AG04450 (cell line): Measurements from ENCODE around the gene KASH5. TPM values are rescaled to one million over a fixed set of nuclear protein-coding genes. Genes with fewer than 3 reads are reported as not detected.

Source experiments
- CTCF ChIA-PET: fragments of 300-600, 350-600 bp; formaldehyde crosslinking; extraction: SDS; loops from one replicate; lab custom pipeline; 2022; ENCODE audit warnings: antibody characterized with exemption, inconsistent platforms; lab: Charles Lee
- POLR2A ChIA-PET: fragments of 350-600 bp; formaldehyde crosslinking; extraction: SDS; loops from one replicate; lab custom pipeline; 2021; ENCODE audit warnings: antibody characterized with exemption, inconsistent platforms; lab: Yijun Ruan, JAX
- DNase-seq: peaks from one replicate; pipeline ENCODE4 v3.0.0-alpha.2; 2011; ENCODE audit warnings: low read depth, low spot score
- H3K27ac ChIP-seq: one replicate; pipeline ENCODE4 v1.5.1; 2012; ENCODE audit warnings: low read depth, low read length, control low read depth
- H3K27me3 ChIP-seq: one replicate; pipeline ENCODE4 v1.6.0; 2012; ENCODE audit warnings: low read length; ENCODE audit not compliant: control insufficient read depth, insufficient read depth
- H3K4me3 ChIP-seq: 2 replicates; pipeline ENCODE4 v1.5.1; 2011; ENCODE audit warnings: mild to moderate bottlenecking, low read depth, low read length, control low read depth
- H3K9me3 ChIP-seq: 2 replicates; pipeline ENCODE4 v1.5.1; 2012; ENCODE audit warnings: low read length; ENCODE audit not compliant: control insufficient read depth, insufficient read depth
- polyA plus RNA-seq: library from polyadenylated mRNA; depleted of rRNA; stranded (reverse); fragments of >200 nt; gene quantifications from 2 replicates; pipeline ENCODE4 v1.2.3, GENCODE V29; 2011
- TF ChIP-seq, protein P1 (sequence below): IDR thresholded peaks from 2 replicates; pipeline ENCODE4 v1.5.1; 2011; ENCODE audit warnings: low read depth, low read length, control low read depth, inconsistent platforms

KASH5 gene
- polyA plus RNA-seq, 1 experiment = not detected

DNA sequence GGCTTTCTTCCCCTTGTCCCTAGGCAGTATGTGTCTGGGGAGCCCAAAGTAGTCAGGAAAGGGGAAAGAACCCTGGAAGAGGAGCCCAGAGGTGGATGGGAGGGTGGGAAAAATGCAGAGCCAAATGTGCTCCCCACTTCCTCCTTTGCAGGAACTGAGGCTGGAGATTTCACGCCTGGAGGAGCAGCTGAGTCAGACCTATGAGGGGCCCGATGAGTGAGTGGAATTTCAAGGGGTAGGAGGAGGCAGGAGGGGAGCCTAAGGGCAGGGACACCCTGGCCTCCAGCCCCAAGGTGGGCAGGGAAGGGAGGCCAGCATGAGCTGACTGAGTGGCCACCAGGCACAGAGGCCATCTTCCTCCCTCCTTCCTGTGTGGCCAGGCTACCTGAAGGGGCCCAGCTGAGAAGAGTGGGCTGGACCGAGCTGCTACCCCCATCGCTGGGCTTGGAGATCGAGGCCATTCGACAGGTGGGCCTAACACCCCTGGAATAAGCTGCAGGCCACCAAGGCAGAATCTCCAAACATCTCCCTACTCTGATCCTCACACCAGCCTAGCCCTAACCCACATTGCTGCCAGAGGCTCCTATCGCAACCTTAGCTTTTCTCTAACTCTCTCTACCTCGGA, 20.9 kb downstream of the KASH5 start:
- Histone ChIP-seq H3K27me3 (peaks cover 22% of the 10 kb centered on the region), H3K27ac (no peak overlapping the region), H3K4me3 (no peak overlapping the region), H3K9me3 (no peaks in the 10 kb centered on the region)
- ChIA-PET CTCF (interaction anchor here (0.6 kb wide), 1 partner anchor 415 kb away, joined by 4 read pairs; the partner anchor contains the start of gene RUVBL2), POLR2A (no interaction called here)
- TF ChIP-seq, protein P1, sequence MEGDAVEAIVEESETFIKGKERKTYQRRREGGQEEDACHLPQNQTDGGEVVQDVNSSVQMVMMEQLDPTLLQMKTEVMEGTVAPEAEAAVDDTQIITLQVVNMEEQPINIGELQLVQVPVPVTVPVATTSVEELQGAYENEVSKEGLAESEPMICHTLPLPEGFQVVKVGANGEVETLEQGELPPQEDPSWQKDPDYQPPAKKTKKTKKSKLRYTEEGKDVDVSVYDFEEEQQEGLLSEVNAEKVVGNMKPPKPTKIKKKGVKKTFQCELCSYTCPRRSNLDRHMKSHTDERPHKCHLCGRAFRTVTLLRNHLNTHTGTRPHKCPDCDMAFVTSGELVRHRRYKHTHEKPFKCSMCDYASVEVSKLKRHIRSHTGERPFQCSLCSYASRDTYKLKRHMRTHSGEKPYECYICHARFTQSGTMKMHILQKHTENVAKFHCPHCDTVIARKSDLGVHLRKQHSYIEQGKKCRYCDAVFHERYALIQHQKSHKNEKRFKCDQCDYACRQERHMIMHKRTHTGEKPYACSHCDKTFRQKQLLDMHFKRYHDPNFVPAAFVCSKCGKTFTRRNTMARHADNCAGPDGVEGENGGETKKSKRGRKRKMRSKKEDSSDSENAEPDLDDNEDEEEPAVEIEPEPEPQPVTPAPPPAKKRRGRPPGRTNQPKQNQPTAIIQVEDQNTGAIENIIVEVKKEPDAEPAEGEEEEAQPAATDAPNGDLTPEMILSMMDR = no peak
- no peak for DNase-seq

DNA sequence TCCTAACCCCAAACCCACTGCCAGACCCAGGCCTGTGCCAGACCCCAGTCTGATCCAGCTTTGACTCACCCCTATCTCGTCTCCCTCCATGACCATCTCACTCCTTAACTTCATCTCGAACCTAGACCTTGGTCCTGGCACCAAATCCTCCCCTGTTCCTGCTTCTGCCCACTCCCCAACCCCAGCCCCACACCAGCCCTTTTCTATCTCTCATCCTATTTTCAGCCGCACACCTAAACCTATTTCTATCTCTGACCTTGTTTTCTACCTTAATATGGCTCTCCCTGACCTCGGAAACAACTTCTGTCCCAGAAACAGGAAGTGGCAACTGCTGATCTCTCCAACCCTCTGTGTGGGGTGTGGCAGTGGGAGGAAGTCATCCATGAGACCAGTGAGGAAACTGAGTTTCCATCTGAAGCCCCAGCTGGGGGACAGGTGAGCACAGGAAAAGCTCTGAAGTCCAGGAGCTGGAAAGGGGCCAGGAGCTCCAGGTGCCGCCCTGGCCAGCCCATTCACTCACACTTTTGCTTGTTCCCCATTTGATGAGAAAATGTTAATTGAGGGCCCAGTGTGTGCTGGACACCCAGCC, 21.5 kb downstream of the KASH5 start:
- no peak for DNase-seq
- no peak overlapping the region for H3K27ac ChIP-seq
- POLR2A ChIA-PET = no interaction called here
- H3K27me3 ChIP-seq = peaks cover 22% of the 10 kb centered on the region
- CTCF ChIA-PET = no interaction called here
- H3K4me3 ChIP-seq = no peak overlapping the region
- TF ChIP-seq, protein P1 = no peak
- H3K9me3 ChIP-seq = no peaks in the 10 kb centered on the region

DNA sequence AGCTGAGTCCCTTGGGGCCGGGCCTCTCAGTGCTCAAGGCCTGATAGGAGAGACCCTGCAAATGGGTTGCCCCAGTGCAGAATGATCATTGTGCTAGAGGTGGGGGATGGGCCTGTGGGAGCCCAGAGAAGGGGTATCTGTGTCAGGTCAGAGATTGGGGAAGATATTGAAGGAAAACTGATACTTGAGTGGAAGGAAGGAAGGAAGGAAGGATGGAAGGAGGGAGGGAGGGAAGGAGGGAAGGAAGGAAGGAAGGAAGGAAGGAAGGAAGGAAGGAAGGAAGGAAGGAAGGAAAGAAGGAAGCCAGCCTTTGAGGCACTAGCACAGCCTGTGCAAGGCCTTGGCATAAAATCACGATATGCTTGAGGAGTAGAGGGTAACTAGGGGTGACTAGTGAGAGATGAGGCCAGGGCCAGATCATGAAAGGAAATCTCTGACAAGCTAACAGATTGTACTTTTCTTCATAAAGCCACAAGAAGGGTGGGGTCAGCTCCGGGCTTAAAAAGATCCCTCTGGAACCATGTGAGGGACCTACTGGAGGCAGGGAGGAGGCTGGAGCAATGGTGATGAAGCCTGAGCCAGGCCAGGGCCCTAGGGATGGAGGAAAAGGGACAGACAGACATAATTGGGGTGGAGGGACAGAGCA, 23.8 kb downstream of the KASH5 start:
- no peak for DNase-seq
- Histone ChIP-seq H3K27ac (no peak overlapping the region), H3K4me3 (no peak overlapping the region), H3K9me3 (no peaks in the 10 kb centered on the region), H3K27me3 (peaks cover 28% of the 10 kb centered on the region)
- ChIA-PET CTCF (interaction anchor here (1.0 to 1.2 kb wide), 2 partner anchors 21 to 185 kb away, joined by 3 to 4 read pairs; no protein-coding TSS in a partner anchor), POLR2A (no interaction called here)
- TF ChIP-seq, protein P1 = no peak

DNA sequence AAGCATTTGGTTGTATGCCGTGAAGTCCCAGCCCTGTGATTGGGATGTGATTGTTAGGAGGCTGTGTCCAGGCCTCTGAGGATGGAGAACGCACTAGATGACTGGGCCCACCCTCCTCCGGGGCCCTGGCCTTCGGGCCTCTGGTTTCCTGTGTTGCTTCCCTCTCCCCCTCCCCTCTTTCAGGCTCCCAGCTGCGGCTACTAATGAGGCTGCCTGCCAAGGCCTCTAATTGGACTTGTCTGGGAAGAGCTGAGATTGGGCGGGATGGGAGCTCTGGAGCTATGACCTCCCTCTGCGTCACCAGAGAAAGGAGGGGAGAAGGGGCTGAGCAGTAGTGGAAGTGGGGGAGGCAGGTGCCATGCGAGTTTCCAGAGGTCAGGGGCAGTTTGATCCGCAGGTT, 25.3 kb downstream of the KASH5 start:
- CTCF ChIA-PET = no interaction called here
- H3K9me3 ChIP-seq = no peaks in the 10 kb centered on the region
- H3K27me3 ChIP-seq = peaks cover 33% of the 10 kb centered on the region
- TF ChIP-seq, protein P1 = no peak
- H3K27ac ChIP-seq = no peak overlapping the region
- POLR2A ChIA-PET = no interaction called here
- no peak overlapping the region for H3K4me3 ChIP-seq
- DNase-seq = no peak

DNA sequence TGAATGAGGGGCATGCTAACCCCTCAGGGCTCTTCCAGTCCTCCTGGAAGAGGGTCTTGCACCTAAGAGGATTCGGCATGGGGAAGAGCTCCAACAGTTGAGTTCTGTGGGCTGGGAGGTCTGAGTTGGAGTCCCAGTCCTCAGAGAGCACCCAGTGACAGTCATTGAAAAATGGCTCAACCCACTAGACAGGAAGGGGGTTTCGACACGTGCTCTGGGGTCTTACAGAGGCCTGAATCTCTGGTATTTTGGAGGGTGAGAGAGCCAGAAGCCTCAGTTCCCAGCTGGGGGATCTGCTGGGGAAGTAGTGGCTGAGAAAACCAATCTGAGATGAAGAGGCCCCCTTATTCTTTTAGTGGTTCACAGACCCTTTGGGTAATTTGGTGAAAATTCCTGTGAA, 26.2 kb downstream of the KASH5 start:
- no peaks in the 10 kb centered on the region for H3K9me3 ChIP-seq
- H3K27ac ChIP-seq = no peak overlapping the region
- no peak for DNase-seq
- TF ChIP-seq, protein P1 = no peak
- CTCF ChIA-PET = no interaction called here
- POLR2A ChIA-PET = no interaction called here
- H3K4me3 ChIP-seq = no peak overlapping the region
- peaks cover 35% of the 10 kb centered on the region for H3K27me3 ChIP-seq
